ENCODE results near the gene WNT8B.

The WNT8B gene

DNA sequence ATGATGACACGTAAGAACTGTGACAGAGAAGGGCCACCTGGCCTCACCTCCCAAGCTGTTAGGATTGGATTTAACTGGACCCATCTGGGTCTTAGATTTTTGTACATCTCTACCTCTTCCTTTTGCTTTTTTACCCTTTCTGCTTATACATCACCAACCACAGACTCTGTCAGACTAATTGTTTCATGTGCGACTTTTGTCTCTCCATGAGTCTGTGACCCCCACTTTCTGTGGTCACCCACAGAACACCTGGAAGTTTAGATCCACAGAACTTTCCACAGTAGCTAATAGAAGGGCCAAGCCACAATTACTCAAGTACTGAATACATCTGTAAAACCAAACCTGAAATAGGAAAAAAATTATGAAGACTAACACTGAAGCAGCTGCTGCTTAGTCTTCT is 33.8 kb downstream of the WNT8B start:
- no peak overlapping the region for H2AFZ ChIP-seq (ENCODE audit: low read depth, low read length)
- H3K9ac ChIP-seq (ENCODE audit: low read length), result no peak overlapping the region

DNA sequence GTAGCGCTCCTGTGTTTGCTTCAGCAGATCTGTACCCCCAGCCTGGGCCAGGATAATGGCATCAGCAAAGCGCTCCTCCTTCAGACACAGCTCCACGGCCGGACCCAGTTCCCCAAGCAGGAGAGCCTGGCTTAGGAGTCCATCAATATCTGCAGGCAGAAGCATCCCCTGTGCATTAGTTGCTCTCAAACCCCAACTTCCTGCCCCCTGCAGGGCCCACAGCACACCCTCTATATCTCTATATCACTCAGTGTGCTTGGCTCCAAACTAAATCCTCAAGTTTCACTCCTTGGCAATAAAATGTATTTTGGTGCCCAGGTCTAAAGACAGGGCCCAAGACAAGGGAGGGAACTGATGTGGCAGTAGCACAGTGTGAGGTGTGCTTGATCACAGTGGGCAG is 35.2 kb downstream of the WNT8B start:
- H3K9me3 ChIP-seq (ENCODE audit: insufficient read depth, low read length), result no peaks in the 10 kb centered on the region
- no peak overlapping the region for H3K9ac ChIP-seq (ENCODE audit: low read length)
- no peaks in the 10 kb centered on the region for H3K27me3 ChIP-seq (ENCODE audit: low read depth, low read length)
- no peak overlapping the region for H3K27ac ChIP-seq (ENCODE audit: low read length)
- no peak overlapping the region for H2AFZ ChIP-seq (ENCODE audit: low read depth, low read length)
- no peaks in the 10 kb centered on the region for H3K4me1 ChIP-seq (ENCODE audit: low read length)
- H3K4me2 ChIP-seq (ENCODE audit: low read length), result no peak overlapping the region
- no peak for TF ChIP-seq EZH2phosphoT487 (IDR thresholded peaks at IDR 0.05; ENCODE audit: low read depth)
- TF ChIP-seq, protein P1, sequence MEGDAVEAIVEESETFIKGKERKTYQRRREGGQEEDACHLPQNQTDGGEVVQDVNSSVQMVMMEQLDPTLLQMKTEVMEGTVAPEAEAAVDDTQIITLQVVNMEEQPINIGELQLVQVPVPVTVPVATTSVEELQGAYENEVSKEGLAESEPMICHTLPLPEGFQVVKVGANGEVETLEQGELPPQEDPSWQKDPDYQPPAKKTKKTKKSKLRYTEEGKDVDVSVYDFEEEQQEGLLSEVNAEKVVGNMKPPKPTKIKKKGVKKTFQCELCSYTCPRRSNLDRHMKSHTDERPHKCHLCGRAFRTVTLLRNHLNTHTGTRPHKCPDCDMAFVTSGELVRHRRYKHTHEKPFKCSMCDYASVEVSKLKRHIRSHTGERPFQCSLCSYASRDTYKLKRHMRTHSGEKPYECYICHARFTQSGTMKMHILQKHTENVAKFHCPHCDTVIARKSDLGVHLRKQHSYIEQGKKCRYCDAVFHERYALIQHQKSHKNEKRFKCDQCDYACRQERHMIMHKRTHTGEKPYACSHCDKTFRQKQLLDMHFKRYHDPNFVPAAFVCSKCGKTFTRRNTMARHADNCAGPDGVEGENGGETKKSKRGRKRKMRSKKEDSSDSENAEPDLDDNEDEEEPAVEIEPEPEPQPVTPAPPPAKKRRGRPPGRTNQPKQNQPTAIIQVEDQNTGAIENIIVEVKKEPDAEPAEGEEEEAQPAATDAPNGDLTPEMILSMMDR (IDR thresholded peaks at IDR 0.05; ENCODE audit: low read depth, low read length), result no peak
- no peaks in the 10 kb centered on the region for H4K20me1 ChIP-seq (ENCODE audit: insufficient read depth, low read length)
- H3K4me3 ChIP-seq (ENCODE audit: low read length), result no peak overlapping the region
- no peaks in the 10 kb centered on the region for H3K36me3 ChIP-seq (replicated peaks; ENCODE audit: low read depth, low read length)
- H3K79me2 ChIP-seq (ENCODE audit: low read length), result no peaks in the 10 kb centered on the region

More for the DNA sequence above, 33.8 kb downstream of the WNT8B start:
- H3K36me3 ChIP-seq (replicated peaks; ENCODE audit: low read depth, low read length), result no peaks in the 10 kb centered on the region
- H4K20me1 ChIP-seq (ENCODE audit: insufficient read depth, low read length), result no peaks in the 10 kb centered on the region
- no peaks in the 10 kb centered on the region for H3K79me2 ChIP-seq (ENCODE audit: low read length)
- H3K4me1 ChIP-seq (ENCODE audit: low read length), result no peaks in the 10 kb centered on the region
- no peak overlapping the region for H3K27ac ChIP-seq (ENCODE audit: low read length)
- H3K27me3 ChIP-seq (ENCODE audit: low read depth, low read length), result no peaks in the 10 kb centered on the region
- no peaks in the 10 kb centered on the region for H3K9me3 ChIP-seq (ENCODE audit: insufficient read depth, low read length)
- TF ChIP-seq EZH2phosphoT487 (IDR thresholded peaks at IDR 0.05; ENCODE audit: low read depth), result no peak
- TF ChIP-seq, protein P1 (IDR thresholded peaks at IDR 0.05; ENCODE audit: low read depth, low read length), result no peak
- no peak overlapping the region for H3K4me3 ChIP-seq (ENCODE audit: low read length)
- H3K4me2 ChIP-seq (ENCODE audit: low read length), result no peak overlapping the region

DNA sequence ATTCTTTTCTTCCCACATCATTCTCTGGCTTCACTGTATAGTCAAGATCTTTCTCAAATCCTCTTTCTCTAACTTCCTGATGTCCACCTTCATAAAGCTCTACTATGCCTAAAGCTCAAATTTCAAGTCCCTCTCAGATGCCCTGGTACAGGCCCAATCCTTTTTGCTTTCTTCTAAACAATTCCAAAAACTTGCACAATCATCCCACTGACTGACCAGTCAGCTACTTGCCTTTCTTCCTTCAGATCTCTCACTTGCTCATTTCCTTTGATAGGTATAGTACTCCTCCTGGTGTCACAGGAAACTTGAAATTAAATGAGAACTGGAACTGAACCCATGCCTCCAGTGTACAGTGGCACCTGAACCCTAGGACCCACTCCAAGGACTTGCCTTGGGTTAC is 38.6 kb downstream of the WNT8B start:
- no peaks in the 10 kb centered on the region for H3K79me2 ChIP-seq (ENCODE audit: low read length)
- H3K27ac ChIP-seq (ENCODE audit: low read length), result no peak overlapping the region
- no peak overlapping the region for H3K4me3 ChIP-seq (ENCODE audit: low read length)
- H4K20me1 ChIP-seq (ENCODE audit: insufficient read depth, low read length), result no peaks in the 10 kb centered on the region
- no peak overlapping the region for H3K4me2 ChIP-seq (ENCODE audit: low read length)
- no peak overlapping the region for H3K9ac ChIP-seq (ENCODE audit: low read length)
- H3K9me3 ChIP-seq (ENCODE audit: insufficient read depth, low read length), result no peaks in the 10 kb centered on the region
- no peaks in the 10 kb centered on the region for H3K4me1 ChIP-seq (ENCODE audit: low read length)
- H3K27me3 ChIP-seq (ENCODE audit: low read depth, low read length), result no peaks in the 10 kb centered on the region
- no peak overlapping the region for H2AFZ ChIP-seq (ENCODE audit: low read depth, low read length)
- H3K36me3 ChIP-seq (replicated peaks; ENCODE audit: low read depth, low read length), result no peaks in the 10 kb centered on the region
- TF ChIP-seq, protein P1 (IDR thresholded peaks at IDR 0.05; ENCODE audit: low read depth, low read length), result no peak
- TF ChIP-seq EZH2phosphoT487 (IDR thresholded peaks at IDR 0.05; ENCODE audit: low read depth), result no peak

DNA sequence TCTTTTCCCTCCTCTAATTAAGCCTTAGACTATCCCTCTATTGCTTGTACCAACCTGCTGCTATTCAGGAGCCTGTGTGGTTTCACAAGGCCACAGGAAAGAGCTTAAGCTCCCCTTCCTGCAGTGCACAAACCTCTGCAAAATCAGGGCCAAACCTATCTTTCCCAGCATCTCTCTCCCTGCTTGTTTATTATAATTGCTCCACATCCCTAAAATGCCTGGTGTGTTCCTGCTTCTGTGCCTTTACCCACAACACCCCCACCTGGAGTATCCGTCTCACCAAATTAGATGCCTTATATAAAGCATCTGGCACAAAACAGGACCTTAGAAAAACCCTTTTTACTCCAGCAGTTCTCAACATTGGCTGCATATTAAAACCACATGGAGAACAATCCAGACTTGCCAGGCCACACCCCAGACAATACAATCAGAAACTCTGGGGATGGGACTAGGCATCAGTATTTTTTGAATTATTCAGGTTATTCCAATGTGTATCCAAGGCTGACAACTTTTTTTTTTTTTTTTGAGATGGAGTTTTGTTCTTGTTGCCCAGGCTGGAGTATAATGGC is 40.2 kb downstream of the WNT8B start:
- Histone ChIP-seq H3K36me3 (replicated peaks; ENCODE audit: low read depth, low read length) (no peaks in the 10 kb centered on the region), H3K27ac (ENCODE audit: low read length) (no peak overlapping the region), H3K27me3 (ENCODE audit: low read depth, low read length) (no peaks in the 10 kb centered on the region), H3K9me3 (ENCODE audit: insufficient read depth, low read length) (no peaks in the 10 kb centered on the region), H3K4me3 (ENCODE audit: low read length) (no peak overlapping the region), H3K9ac (ENCODE audit: low read length) (no peak overlapping the region), H2AFZ (ENCODE audit: low read depth, low read length) (no peak overlapping the region), H3K4me2 (ENCODE audit: low read length) (no peak overlapping the region), H4K20me1 (ENCODE audit: insufficient read depth, low read length) (no peaks in the 10 kb centered on the region), H3K4me1 (ENCODE audit: low read length) (no peaks in the 10 kb centered on the region), H3K79me2 (ENCODE audit: low read length) (no peaks in the 10 kb centered on the region)
- TF ChIP-seq, protein P1 (IDR thresholded peaks at IDR 0.05; ENCODE audit: low read depth, low read length), result no peak
- TF ChIP-seq EZH2phosphoT487 (IDR thresholded peaks at IDR 0.05; ENCODE audit: low read depth), result no peak
